ENCODE data around the gene TRIM71.
"Not testable (repeated sequence)": the region's sequence is repeated elsewhere in the genome, so short reads cannot be mapped to it uniquely, and the experiment has no call there.

The TRIM71 gene

GRCh38 chr3:32842987-32843386 lies 25.2 kb downstream of the TRIM71 start:
- no peak for DNase-seq (ENCODE audit: low spot score)

DNA sequence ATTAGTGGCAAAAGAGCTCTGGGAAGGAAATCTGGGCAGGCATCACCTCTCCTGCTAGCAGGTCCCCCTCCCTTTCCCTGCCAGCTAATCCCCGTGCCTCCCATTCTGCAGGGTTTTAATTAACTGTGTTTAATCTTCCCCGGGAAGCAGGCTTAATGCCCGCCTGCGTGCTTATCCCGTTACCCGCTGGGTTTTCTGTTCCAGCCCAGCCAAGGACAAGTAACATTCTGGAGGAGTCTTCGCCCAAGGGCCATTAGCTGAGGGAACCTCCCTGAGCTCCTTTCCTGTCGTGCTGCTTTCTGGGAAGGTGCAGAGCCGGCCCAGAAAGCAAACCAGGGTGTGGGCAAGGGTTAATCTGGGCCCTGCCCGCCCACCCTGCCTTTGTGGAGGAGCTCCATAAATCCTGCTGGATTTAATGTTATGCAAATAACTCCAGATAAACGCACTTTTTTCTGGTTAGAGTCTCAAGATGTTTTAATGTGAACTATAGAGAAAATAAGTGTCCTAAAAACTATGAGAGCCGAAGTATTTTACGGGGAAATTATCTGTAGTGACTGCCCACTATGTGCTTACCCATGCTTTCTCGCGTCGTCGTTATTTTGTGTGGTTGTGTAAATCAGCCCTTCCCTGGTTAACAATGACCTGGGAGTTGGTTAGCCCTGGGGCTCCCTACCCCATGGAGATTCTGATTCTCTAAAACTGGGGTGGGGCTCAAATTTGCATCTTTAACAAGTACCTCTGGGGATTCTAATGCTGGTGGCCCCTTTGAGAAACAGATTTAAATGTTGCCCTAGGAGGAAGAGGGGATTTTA lies 25.9 kb downstream of the TRIM71 start:
- DNase-seq (ENCODE audit: low spot score): no peak

DNA sequence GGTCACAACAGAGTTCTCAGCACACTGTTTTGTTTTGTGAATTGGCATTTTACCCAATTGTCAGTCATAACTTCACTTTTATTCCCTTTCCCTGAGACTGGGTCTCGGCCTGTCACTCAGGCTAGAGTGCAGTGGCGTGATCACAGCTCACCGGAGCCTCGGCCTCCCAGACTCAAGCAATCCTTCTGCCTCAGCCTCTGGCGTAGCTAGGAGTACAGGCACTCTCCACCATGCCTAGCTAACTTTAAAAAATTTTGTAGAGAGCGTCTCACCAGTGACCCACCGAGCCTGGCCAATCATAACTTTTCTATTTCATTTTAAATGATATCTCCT lies 26.5 kb downstream of the TRIM71 start:
- no peak for DNase-seq (ENCODE audit: low spot score)

- no peak for DNase-seq (ENCODE audit: low spot score)
These were observed 27.1 kb downstream of the TRIM71 start for GRCh38 chr3:32844914-32845313.

GRCh38 chr3:32845546-32845945 lies 27.7 kb downstream of the TRIM71 start:
- not testable (repeated sequence) for DNase-seq (ENCODE audit: low spot score)

GRCh38 chr3:32847045-32847444 lies 29.2 kb downstream of the TRIM71 start:
- DNase-seq (ENCODE audit: low spot score): not testable (repeated sequence)

DNA sequence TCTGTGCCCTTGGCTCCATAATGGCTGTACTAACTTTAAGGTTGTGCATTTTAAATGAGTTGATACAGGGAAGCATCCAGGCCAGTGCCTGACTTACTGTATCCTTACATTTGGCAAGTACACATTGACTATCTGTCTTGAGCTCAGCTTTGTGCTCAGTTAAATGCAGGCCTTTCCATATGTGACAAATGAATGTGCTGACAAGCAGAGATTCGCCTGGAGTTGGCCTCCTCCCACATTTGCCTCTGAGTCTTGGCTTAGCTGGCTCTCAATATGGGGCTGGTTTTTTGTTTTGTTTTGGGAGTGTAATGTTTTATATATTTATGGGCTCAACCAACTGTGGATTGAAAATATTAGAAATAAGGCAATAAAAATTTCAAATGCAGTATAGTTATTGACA lies 29.7 kb downstream of the TRIM71 start:
- DNase-seq (ENCODE audit: low spot score): no peak

DNA sequence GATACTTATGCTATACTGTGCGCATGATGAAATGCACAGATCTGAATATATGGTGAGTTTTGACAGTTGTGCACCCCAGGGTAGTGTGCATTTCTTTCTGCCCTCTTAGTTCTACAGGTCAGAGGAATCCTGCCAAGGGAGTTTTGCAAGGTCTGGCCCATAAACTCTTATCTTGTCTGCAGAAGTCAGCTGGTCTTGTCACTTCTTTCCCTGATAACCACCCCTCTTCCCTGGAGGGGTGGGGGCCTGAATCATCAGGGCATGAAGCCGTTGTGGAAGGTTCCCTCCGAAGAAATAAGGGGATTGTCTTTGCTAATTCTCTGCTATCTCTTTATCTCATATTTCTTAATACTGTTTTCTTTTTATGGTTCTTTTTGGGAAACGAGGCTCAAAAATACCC lies 30.4 kb downstream of the TRIM71 start:
- no peak for DNase-seq (ENCODE audit: low spot score)

DNA sequence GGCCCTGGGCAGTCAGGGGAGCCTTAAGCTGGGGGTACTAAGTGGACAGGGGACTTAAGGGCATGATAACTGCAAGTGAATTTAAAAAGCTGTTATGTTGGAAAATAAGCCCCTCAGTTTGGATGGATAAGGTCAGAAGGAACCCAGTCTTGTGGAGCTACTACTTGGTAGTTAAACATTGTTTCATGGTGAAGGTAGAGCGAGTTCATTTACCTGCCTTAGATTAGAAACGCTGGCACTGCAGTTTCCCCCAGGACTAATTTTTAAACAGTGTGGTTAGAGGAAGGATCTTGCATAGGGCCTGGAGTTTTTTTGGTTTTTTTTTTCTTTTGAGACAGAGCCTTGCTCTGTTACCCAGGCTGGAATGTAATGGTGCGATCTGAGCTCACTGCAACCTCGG lies 31.2 kb downstream of the TRIM71 start:
- no peak for DNase-seq (ENCODE audit: low spot score)

- no peak for DNase-seq (ENCODE audit: low spot score)
These were observed 32.4 kb downstream of the TRIM71 start for GRCh38 chr3:32850226-32850625.

DNA sequence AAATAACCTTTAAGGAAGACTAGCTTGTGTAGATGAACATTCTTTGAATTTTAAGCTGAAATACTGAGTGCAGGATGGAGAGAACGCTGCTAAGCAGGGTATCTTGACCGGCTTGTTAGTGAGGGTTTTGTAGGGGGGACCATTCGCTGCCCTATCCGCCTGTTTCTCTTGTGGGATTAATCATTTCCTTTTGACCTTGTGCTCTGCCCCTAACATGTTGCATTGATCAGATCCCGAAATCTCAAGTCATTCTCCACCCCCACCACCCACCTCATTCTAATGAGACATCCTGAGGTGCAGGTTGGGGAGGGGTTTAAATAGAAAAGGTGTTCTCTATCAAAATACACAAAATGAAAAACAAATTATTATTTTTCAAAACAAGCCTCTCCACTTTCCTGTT lies 32.8 kb downstream of the TRIM71 start:
- DNase-seq (ENCODE audit: low spot score): no peak

- no peak for DNase-seq (ENCODE audit: low spot score)
These were observed 34.3 kb downstream of the TRIM71 start for GRCh38 chr3:32852146-32852545.

GRCh38 chr3:32855350-32855953 lies 37.7 kb downstream of the TRIM71 start:
- DNase-seq (ENCODE audit: low spot score): no peak

DNA sequence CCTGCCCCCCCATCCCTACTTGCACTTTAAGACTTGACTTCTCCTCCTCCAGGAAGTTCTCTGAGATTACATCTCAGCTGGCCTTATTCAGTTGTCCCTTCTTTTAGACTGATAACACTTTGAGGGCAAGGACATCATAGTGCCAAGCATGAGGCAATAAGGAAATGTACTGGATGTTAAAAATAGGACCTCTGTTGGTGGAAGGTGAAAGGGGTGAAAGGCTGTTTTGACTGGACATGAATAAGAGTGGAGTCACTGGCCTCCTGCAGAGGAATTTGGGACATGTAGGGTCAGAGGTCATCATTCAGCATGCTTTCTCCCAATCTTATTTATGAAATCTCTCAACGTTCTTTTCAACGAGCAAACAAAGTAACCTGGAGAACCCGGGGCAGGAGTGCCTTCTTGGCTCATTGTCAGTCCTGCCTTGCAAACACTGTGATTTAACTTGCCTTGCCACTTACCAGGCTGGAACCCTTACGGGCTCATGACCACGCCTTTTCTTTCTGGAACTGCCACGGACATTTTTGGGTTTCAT lies 38.6 kb downstream of the TRIM71 start:
- no peak for DNase-seq (ENCODE audit: low spot score)

GRCh38 chr3:32856901-32857507 lies 39.2 kb downstream of the TRIM71 start:
- DNase-seq (ENCODE audit: low spot score): no peak

GRCh38 chr3:32857921-32858320 lies 40.1 kb downstream of the TRIM71 start:
- DNase-seq (ENCODE audit: low spot score): no peak

DNA sequence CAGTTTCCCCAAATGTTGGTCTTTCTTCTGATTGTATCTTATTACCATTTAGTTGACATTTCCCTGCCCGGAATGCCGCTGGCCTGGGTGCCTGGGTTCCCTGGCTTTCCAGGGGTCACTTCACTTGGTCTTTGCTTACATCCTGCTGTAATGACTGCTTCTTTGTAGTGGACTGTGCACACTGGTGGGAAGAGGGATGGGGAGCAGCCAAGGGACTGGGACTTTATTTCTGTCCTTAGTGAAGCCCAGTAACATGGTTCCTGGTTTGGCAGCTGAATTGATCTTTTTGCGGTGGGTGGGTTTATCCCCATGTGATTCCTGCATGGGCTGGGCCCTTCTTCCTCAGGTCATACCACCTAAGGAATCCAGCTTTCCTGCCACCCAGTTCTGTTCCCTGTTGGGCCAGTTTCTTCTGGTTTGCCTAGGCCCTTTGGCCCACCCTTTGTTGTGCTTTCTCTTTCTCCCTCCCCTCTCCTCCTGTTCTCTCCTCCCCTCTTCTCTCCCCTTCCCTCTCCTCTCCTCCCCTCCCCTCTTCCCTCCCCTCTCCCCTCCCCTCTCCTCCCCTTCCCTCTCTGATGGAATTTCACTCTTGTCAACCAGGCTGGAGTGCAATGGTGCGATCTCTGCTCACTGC lies 41.9 kb downstream of the TRIM71 start:
- DNase-seq (ENCODE audit: low spot score): no peak

DNA sequence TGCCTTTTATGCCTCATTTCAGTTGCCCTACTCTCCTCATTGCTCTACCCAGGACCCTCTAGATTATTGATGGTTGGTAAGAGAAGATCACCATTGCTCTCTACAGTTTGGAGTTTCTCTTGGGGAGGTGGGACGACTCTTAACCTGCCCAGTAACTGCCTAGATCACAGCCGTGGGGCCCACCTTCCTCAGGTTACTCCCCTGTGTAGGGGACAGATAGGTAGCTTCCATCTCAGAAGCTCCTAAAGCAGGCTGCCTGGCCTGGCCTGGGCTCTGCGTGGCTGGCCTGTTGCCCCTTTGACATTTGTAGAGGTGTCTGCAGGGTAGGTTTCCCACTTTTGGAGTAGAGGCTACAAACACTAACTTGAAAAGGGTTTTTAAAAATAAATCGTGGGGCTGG lies 42.7 kb downstream of the TRIM71 start:
- no peak for DNase-seq (ENCODE audit: low spot score)

- DNase-seq (ENCODE audit: low spot score): no peak
These were observed 43.9 kb downstream of the TRIM71 start for GRCh38 chr3:32861681-32862080.

GRCh38 chr3:32862247-32862935 lies 44.6 kb downstream of the TRIM71 start:
- DNase-seq (ENCODE audit: low spot score): no peak

GRCh38 chr3:32862936-32863487 lies 45.2 kb downstream of the TRIM71 start:
- DNase-seq (ENCODE audit: low spot score): no peak

DNA sequence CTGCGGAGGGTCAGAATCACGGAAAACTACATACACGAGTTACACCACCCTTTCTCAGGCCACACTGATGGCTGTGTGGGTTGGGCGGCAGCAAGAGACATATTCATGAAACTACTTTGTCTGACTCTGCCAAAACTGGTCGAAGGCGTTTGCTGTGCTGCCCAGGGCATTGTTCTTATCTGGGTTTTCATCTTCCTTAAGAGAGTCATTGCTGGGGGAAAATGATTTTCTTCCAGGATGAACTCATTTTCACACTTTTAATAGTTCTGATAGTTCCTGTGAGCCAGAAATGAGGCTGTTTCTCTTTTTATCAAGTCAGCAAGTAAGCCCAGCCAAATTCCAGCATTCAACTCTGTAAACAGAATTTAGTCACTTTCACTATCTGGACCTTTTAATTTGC lies 47.6 kb downstream of the TRIM71 start:
- no peak for DNase-seq (ENCODE audit: low spot score)
